ENCODE results near the gene TCF25. TPM values are rescaled to one million over a fixed set of nuclear protein-coding genes. Genes with fewer than 3 reads are reported as not detected.
A peak's percentile ranks its signal among the peaks of the same experiment; 100 is the strongest.

The TCF25 gene
- total and polyA plus RNA-seq, 3 donors from 2014 or later: 225 to 345 (median 334) TPM

DNA sequence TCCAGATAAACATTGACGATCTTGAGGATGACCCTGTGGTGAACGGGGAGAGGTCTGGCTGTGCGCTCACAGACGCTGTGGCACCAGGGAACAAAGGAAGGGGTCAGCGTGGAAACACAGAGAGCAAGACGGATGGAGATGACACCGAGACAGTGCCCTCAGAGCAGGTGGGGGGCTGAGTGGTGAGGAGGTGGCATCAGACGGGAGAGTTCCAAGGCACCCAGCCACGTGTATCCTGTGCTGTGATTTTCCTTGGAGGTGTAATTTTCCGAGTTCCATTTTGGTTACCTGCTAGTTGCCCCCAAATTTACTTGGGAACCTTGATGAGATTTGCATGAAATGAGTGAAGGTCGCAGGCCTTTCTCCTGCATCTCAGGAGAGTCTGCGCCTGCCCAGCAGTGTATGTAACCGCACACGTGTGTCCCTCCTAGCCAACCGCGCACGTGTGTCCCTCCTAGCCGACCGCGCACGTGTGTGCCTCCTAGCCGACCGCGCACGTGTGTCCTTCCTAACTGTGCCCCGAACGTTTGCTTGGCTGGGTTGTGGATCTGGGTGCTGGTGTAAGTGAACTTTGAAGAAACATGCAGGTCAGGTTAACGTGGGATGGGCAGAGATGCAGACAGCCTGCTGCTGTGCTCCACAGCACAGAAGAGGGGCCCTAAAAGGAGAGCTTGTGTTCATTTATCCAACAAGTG, 10.1 kb downstream of the TCF25 start:
- 91 to 93% methylated on average over 27 to 28 of the region's 28 CpGs for WGBS, 2 donors
- intact Hi-C loops (cut with DNase I; ENCODE audit: low total_unique reads): no loop called here
- no peak overlapping the region for H3K4me3 ChIP-seq
- H3K4me1 ChIP-seq: peaks cover 12% of the 10 kb centered on the region
- H3K36me3 ChIP-seq (ENCODE audit: low read depth, missing control alignments): no peaks in the 10 kb centered on the region
- TF ChIP-seq, protein P1, sequence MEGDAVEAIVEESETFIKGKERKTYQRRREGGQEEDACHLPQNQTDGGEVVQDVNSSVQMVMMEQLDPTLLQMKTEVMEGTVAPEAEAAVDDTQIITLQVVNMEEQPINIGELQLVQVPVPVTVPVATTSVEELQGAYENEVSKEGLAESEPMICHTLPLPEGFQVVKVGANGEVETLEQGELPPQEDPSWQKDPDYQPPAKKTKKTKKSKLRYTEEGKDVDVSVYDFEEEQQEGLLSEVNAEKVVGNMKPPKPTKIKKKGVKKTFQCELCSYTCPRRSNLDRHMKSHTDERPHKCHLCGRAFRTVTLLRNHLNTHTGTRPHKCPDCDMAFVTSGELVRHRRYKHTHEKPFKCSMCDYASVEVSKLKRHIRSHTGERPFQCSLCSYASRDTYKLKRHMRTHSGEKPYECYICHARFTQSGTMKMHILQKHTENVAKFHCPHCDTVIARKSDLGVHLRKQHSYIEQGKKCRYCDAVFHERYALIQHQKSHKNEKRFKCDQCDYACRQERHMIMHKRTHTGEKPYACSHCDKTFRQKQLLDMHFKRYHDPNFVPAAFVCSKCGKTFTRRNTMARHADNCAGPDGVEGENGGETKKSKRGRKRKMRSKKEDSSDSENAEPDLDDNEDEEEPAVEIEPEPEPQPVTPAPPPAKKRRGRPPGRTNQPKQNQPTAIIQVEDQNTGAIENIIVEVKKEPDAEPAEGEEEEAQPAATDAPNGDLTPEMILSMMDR (IDR thresholded peaks at IDR 0.05): no peak
- no peak for TF ChIP-seq POLR2A (IDR thresholded peaks at IDR 0.05)
- H3K27me3 ChIP-seq: no peaks in the 10 kb centered on the region
- no peaks in the 10 kb centered on the region for H3K9me3 ChIP-seq
- H3K27ac ChIP-seq: no peak overlapping the region
- no peak for DNase-seq

DNA sequence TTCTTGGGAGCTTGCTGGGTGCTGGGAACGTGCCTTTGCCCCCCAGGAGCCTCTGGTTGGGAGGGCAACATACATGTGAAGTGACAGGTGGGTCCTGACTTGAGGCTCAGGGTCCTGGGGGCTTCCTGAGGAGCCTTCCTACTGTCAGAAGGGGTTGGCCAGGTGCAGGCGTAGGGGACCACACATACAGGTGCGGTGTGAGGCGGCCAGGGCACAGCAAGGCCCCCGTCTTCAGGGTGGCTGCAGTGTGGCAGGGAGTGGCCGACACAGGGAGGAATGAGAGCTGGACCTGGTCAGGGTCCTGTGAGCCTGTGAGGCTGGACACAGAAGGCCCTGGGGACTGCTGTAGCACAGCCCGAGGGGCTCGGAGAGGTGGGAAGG, 10.6 kb downstream of the TCF25 start:
- WGBS, 2 donors: 83 to 95% methylated on average over 2 to 8 of the region's 8 CpGs
- Histone ChIP-seq H3K4me3 (no peak overlapping the region), H3K36me3 (ENCODE audit: low read depth, missing control alignments) (no peaks in the 10 kb centered on the region), H3K9me3 (no peaks in the 10 kb centered on the region), H3K4me1 (peaks cover 15% of the 10 kb centered on the region), H3K27me3 (no peaks in the 10 kb centered on the region), H3K27ac (no peak overlapping the region)
- intact Hi-C loops (cut with DNase I; ENCODE audit: low total_unique reads): no loop called here
- TF ChIP-seq, protein P1 (IDR thresholded peaks at IDR 0.05): no peak
- no peak for TF ChIP-seq POLR2A (IDR thresholded peaks at IDR 0.05)
- DNase-seq: no peak

DNA sequence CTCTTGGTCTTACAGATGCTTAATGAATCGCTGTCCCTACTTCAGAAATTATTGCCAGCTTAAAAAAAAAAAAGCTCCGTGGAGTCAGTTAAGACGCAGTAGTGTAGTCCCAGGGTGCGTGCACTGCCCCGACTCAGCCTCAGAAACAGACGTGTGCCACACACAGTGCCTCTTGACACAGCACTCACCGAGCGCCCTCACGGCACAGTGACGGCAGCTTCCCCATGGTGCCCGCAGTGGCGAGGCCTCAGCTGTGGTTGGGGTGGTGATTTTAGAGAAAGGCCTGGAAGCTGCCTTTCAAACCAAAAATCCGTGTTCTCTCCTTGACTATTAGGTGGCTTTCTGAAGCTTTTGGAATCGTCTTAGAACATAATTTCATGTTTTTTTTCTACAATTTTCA, 13.9 kb downstream of the TCF25 start:
- 95% methylated on average over 14 of the region's 14 CpGs for WGBS, 2 donors
- no peak overlapping the region for H3K4me3 ChIP-seq
- peaks cover 18% of the 10 kb centered on the region for H3K4me1 ChIP-seq
- H3K27me3 ChIP-seq: no peaks in the 10 kb centered on the region
- TF ChIP-seq, protein P1 (IDR thresholded peaks at IDR 0.05): no peak
- TF ChIP-seq POLR2A (IDR thresholded peaks at IDR 0.05): no peak
- intact Hi-C loops (cut with DNase I; ENCODE audit: low total_unique reads): no loop called here
- no peak for DNase-seq
- no peaks in the 10 kb centered on the region for H3K9me3 ChIP-seq
- no peak overlapping the region for H3K27ac ChIP-seq
- H3K36me3 ChIP-seq (ENCODE audit: low read depth, missing control alignments): no peaks in the 10 kb centered on the region

DNA sequence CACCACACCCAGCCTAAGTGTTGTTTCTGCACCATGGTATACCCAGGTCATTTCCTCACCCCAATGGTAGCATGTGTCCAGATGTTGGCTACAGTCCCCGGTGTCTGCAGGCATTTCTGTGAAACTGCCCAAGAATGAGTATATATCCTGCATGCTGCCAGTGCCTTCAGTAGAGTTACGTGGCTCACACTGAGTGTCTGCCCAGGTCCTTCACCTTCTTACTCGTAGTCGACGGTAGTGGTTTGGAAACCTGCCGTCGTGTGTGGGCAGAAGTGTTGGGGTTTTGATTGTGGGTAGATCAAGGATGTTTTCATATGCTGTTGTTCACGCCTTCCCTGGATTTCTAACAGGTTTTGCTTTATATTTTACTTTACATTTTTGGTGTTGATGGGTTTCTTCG, 16.8 kb downstream of the TCF25 start:
- peak overlapping the region in 1 of 2 donors; percentile 53 for H3K27ac ChIP-seq
- H3K4me1 ChIP-seq: peaks cover 18% of the 10 kb centered on the region
- no peaks in the 10 kb centered on the region for H3K27me3 ChIP-seq
- TF ChIP-seq POLR2A (IDR thresholded peaks at IDR 0.05): no peak
- TF ChIP-seq, protein P1 (IDR thresholded peaks at IDR 0.05): no peak
- no peak for DNase-seq
- WGBS, 2 donors: 74 to 75% methylated on average over 9 of the region's 9 CpGs
- H3K9me3 ChIP-seq: no peaks in the 10 kb centered on the region
- H3K4me3 ChIP-seq: no peak overlapping the region
- intact Hi-C loops (cut with DNase I; ENCODE audit: low total_unique reads): no loop called here
- H3K36me3 ChIP-seq (ENCODE audit: low read depth, missing control alignments): no peaks in the 10 kb centered on the region

Measured in testis (tissue), 3 donors.